Stimulated activated CD4-positive, alpha-beta T cell treated with anti-CD3 and anti-CD28 coated beads, Interleukin-2, amount 100 ng/mL, for 48 hours (primary cell): ENCODE measurements around the gene GABRR2.

Experiments used
- DNase-seq, 2 donors: peaks; one replicate each; pipeline ENCODE4 v3.0.0-alpha.2; 2020

The GABRR2 gene

DNA sequence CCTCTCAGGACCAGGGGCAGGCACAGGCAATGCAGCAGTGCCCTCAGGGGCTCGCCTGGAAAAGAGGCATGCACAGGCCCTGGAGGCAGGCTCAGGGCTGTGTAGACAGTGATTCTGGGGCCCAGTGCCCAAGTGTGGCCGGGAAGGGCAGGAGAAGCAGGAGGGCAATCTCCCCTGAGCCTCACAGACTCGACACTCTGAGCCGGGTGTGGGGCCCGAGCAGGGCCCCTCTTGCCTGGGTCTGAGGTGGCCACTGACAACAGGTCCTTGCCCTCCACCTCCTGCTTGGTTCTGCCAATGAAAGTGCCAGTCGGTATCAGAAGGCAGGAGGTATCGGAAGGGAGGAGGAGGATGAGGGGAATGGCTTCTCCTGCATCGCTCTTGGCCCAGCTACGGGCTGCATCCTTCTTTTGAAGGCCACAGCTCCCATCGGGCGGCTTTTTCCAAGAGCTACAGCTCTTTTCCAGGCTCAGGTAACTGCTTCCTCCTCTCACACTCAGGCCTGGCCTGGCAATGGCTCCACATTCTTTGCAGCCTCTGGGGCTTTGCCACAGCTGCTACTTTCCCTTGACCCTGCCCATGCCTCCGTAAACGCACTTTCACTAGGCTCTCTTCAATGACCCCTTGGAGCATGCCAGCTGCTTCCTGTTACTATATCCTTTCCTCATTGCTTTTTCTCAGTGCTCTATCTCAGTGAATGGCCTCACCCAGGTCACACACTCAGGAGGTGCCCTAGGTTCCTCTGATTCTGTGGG lies 24.5 kb downstream of the GABRR2 start:
- DNase-seq = no peak

DNA sequence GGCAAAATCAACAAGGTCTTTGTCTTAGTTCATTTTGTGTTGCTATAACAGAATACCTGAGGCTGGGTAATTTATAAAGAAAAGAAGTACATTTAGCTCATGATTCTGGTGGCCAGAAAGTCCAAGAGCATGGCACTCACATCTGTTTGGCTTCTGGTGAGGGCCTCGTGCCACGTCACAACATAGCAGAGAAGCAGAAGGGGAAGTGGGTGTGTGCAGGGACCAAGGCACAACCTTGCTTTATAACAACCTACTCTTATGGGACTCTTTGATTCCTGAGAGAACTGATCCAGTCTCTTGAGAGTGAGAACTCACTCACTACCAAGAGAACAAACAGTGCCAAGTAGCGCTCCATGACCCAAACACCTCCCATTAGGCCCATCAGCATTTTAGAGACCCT lies 25.4 kb downstream of the GABRR2 start:
- no peak for DNase-seq

DNA sequence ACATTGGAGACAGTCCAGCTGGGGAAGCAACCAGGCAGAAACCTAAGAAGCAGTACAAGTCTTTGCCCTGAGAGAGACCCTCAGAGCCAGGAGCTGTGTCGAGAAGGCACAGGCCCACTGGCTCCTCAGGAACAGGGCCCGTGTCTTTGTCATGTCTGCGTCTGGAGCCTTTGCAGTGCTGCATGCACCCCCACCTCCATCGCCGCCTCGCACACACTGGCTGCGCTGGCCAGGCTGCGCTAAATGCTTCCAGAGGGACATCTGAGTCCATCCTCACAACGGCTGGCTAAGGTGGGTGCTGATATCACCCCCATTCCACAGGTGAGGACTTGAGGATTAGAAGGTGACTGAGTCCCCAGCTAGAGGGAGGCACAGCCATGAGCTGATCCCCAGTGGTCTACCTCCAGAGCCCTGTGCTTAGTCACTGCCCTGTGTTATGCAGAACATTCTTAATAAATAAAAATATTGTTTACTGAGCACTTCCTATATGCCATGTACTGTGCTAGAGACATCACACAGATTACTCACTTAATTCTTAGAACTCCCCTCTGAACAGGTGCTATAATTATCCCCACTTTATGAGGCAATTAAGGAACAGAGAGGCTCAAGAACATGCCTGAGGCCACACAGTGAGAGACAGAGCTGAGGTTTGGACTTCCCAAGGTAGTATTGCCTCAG lies 27.6 kb downstream of the GABRR2 start:
- DNase-seq = no peak

DNA sequence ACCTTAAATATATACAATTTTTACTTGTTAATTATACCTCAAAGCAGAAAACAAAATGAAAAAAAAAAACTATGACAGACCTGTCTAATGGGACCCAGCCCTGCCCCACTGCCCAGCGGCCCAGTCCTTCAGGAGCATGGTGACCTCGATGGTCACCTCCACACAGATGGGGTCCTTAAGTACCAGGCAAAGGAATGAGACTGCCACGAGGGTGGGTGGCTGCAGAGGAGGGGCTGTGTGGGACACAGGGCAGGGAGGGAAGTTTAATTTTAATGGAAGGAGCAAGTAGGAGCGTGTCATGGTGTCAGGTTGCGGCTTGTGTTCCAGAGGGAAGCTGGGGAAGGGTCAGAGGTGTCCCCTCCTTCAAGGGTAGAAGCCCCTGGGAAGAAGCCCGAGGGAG lies 28.6 kb downstream of the GABRR2 start:
- no peak for DNase-seq

DNA sequence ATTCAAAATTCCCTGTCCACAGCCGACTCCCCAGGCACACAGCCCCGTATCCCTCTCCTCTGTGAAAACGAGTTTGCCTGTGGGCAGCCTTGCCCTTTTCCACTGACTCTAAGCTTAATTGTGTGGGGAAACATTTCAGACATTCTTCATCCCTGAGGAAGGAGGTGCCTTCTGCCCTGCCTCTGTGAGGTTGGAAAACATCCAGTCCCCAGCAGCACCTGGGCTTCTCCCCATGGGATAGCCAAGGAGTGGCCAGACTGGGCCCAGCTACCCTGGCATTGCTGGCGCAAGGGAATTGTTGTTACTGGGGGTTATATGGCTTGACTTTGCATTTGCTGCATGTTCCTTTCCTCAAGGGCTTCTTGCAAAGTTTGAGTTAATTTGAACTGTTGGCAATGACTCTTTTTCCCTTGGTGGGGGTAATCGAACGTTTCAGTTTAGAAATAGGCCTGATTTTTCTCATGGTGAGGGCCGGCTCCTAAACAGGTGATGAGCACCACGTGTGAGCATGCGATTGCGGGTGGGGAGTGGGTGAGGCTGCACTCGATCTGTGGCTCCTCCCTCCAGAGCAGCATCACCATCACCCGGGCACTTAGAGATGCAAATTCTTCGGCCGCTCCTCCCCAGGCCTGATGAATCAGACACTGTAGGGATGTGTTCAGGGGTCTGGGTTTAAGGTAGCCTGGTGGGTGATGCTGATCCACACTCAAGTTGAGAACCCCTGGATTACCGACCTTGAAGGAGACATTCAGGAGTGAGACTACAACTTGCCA lies 29.9 kb downstream of the GABRR2 start:
- no peak for DNase-seq

DNA sequence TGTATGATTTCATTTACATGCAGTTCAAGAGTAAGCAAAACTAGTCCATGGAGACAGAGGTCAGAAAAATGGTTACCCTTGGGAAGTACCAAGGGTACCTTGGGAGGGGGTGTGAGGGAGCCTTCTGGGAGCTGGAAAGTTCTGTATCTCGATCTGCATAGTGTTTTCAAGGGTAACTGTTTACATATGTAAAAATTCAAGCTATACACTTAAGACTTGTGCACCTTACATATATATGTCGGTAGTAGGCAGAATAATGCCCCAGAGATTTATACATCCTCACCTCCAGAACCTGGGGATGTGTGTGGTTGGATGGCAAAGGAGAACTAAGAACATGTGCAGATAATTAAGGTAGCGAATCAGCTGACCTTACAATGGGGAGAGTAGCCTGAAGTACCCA lies 31.0 kb downstream of the GABRR2 start:
- no peak for DNase-seq

DNA sequence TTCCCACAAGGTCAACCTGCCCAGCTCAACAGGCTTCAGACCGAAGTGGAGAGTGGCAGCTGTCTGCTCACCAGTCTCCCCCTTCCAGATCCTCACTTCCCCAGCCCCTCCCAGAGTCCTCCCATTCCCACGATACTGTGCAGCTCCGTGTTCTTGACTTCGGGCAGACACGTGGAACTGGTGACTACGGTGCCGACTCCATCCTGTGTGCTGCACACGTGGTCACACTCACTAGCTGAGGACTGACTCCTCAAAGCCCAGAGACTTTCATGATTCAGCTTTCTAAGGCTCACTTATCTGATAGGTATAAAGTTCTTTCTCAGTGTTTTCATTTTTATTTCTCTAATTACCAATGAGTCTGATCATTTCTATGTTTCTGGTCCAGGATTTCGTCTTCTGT lies 32.4 kb downstream of the GABRR2 start:
- no peak for DNase-seq

DNA sequence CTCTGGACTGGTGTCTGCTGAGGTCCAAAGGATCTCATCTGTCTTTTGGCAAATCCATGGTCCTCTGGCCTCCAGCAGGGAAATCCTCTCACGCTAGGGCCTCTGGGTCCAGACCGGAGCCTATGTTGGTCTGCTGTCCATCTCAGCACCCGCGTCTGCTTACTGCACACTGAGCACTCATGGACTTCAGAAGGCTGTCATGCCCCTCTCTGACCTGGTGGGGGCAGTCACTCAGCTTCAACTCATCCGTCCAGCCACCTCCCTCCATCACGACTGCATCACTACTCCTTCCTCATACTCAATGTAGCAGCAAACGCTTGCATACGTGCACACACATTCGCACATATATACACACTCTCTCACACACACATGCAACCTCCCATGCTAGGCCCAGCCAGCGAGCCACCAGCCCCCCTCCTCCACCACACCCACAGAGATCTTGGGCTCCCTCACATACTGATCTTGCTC lies 33.3 kb downstream of the GABRR2 start:
- peak; percentile 49 to 50 for DNase-seq

DNA sequence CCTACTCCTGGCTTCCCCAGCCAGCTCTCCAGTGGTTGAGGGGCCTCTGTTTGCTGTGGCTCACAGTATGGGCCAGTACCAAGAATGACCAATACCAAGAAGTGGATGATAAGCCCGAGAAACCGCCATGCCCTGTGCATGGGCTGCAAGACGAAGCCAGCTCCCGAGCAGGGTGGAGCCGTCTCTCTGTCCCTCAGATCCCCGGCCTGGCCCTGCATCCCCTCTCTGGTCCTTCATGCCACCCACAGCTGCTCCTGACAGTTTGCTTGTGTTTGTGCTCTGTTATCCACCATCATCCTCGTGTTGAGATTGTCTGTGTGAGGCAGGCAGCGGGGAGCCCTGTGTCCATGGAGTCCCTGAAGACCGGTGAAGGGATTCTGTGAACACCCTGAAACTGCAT lies 36.1 kb downstream of the GABRR2 start:
- no peak for DNase-seq

DNA sequence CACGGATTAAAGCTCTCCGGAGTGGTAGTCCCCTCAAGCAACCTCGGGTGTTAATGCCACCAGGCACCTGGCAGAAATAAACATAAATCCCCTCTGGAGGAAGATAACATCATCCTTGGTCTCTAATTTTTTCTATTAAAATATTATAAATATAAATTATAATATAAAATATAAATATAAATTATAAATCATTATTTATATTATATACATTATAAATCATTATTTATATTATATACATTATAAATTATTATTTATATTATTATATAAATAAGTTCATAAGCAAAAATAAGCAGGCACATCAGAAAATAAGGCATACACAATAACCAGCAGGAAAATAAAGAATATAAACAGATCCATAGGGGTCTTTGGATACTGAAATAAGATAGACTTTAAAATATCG lies 39.2 kb downstream of the GABRR2 start:
- DNase-seq = no peak

DNA sequence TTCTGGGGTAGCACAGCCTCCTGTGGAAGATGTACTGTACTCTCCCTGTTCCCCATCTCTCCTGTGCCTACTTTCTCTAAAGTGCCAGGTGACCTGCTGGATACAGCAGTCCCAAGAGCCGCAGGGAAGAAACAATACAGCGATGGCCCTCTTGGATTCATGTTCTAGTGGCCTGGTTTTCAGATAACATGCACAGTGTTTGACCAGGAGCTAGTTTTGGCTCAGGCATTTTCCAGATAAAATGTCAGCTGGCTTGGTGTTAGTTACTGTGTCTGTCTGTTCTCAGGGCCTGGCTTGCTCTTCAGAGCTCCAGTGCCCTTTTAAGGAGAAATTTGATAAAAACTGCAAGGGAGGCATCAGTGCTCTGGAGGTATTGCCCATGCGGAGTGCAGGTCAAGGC lies 41.3 kb downstream of the GABRR2 start:
- no peak for DNase-seq

DNA sequence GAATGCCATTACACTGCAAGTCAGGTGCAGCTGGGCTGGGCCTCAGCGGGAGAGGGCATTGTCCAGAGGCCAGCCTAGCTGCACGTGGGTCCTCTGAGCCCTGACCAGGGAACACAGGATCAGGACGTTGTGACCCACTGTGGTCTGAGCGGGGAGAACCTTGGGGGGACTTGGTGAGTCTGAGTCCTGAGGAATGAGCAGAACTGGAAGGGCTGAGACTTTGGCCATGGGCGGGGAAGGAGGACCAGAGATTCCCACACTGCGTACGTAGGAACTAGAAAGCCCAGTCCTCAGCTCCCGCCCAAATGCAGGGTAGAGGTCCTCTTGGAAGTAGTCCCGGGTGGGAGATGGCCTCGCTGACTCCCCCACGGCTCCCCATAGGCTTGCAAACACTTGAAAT lies 42.5 kb downstream of the GABRR2 start:
- DNase-seq = no peak

DNA sequence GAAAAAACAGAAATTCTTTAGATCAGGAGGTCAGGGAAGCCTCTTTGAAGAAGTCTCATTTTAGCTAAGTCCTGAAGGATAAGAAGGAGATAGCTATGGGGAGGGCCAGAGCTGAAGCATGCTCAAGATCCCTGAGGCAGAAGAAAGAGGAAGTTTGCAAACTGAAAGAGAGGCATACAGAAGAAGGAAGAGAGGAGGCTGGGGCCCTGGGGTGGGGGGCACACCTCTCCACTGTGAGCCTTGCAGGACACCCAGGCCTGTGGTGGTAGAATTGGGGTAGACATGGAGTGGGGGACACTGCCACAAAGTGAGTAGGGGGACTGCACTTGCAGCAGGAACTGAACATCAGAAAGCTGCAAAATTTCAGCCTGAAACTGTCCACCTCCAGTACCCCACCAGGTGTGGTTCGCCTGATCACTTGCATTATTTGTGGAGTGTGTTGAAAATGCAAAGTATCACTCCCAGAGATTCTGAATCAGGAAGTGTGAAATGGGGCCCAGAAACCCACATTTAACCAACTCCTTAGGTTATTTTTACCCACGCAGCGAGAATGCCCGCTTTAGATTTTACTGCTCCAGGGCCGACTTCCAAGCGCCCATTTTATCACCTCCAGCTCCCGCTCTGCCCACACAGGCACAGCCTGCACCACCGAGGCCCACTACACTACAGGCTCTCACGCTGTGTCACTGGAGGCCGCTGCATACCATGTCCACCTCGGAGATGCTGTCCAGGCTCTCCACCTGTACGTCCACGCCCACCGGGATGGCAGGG lies 44.0 kb downstream of the GABRR2 start:
- DNase-seq = no peak

DNA sequence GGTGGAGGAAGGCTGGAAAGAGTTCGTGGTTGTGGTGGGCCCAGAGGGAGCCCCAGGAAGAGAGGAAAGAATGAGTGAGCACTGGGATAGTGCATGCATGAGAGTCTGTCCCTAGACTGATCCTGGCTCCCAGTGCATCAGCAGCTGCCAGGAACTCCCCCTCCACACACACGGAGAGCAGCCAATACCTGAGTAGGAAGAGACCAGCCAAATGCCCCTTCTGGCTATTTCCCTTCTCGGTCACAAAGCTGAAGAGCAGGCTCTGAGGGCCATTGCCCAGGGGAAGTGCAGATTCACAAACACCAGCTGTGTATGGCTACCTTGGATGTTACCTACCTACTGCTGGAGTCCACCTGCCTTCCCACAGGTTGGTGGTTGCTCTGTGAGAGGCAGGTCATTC lies 45.1 kb downstream of the GABRR2 start:
- DNase-seq = no peak

DNA sequence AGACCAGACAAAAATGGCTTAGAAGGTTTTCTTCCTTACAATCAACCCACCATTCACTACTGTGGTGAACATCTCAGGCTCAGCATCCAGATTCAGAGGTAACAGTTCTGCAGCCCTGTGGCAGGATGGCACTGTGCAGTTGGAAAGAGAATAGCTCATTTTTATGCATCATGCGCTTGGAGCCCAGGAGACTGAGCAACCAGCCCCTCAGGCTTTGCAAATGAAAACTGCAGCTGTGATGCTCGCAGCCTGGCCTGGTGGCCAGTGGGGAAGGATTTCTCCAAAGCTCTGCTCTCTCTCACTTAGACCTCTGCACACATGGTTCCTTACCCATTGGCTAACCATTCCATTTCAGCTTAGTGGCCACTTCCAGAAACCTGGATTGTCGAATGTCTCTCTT lies 45.8 kb downstream of the GABRR2 start:
- DNase-seq = no peak

DNA sequence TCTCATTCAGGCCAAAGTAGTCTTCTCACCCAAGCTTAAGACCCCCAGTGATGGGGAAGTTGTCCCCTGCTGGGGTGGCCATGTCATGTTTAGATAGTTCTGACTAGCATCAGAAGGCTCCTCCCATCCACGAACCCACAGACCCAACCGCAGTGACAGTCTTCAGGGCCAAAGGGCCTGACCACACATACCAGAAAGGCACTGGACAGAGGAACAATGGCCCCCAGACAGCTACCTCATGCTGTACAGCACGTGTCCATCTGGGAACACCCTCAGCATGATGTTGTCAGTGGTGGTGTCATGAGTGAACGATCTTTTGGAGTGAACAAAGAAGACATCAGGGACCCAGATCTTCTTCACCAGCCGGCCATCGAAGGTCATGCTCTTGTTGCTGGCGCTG lies 46.3 kb downstream of the GABRR2 start:
- no peak for DNase-seq

DNA sequence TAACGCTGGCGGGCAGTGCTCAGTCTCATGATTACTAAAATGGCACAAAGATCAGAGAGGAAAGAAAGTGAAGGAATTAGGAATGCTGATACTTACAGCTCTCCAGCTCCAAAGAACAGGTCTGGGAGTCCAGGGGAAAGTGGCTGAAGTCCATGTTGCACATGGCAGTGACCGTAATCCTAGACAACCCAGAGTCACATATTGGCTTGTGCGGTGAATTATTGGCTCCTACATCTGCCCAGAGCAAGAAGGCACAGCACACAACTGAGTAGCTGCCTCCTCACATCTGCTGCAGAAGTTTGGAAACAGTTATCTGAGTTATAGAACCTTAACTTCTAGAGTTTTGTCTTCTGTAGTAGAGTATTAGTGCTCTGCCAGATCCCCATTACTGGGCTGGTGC lies 47.2 kb downstream of the GABRR2 start:
- no peak for DNase-seq

DNA sequence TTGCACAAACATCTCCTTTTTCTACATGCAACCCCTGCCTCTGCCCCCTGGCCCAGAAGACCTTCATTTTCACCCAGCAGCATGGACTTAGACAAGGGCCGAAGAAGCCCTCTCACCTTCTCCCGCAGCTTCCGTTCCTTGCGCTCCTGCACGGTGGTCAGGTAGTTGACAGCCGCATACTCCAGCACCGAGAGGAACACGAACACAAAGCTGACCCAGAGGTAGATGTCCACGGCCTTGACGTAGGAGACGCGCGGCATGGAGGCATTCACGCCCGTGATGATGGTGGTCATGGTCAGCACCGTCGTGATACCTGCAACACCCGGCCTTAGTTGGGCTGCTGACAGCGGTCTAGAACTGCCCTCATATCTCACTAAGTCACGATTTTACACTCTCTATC lies 50.8 kb downstream of the GABRR2 start:
- DNase-seq = no peak

DNA sequence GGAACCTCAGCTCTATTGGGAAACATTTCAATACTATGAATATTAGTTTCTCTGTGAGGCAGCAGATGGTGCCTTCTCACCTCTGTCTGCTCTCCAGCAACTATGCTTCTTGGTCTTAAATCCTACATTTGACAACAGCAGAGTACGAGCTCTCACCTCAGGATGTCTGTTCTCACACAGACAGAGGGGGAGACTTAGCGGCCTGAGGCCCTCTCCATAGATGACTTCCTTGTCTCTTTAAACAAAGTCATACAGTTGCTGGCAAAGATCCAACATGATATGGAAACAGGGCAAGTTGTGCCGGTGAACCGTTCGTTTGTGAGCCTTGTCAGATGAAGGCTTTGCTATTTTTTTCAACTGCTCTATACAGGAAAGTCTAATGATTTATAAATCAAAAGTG lies 54.3 kb downstream of the GABRR2 start:
- DNase-seq = no peak

DNA sequence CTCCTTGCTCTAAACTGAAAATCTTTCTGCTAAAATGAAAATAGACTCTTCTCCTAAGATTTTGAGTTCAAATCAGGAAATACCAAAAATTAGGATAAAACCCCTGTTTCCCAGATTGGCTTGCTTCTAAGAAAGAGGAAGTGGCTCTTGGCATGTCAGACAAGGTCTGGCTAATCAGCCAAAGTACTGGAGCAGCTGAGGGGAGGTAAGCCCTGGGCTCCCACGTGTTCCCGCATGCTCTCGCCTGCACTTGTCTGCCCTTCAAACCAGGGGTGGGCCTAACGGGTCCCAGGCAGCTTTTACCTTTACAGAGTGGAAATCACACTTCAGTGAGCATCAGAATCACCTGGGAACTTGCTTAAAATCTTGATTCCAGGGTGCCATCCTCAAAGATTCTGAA lies 54.8 kb downstream of the GABRR2 start:
- DNase-seq = no peak

DNA sequence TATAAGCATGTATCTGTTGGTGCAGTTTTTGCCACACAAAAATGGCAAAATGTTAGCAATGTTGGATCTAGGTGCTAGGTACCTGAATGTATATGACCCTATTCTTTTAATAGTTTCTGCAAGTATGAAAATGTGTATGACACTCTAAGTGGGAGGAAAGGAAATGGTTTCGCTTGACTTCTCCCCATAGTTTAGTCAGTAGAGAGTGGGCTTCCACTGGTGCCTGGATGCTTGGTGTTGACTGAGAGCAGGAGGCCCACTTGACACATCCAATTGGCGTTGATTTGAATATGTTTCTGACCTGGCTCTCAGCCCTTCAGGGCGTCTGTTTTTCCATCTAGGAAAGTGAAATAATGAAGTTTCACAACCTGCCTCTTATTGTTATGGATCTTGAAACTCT lies 56.2 kb downstream of the GABRR2 start:
- DNase-seq = no peak

DNA sequence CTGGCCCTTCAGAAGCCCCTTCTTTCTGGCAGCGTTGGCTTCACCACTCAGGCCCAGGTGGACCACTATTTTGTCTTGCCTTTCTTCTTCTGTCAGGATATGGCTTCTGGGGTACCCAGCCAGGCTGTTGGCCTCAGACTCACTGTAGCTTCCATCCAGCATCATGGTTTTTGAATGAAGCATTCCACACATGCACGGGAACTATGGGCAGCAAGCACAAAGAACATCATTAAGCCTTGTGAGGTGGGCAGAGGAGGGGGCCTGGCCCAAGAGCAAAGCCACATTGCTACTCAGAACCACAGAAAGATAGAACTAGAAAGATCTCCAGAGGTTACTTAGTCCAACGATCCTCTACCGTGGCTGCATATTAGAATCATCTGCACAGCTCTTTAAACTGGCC lies 57.3 kb downstream of the GABRR2 start:
- no peak for DNase-seq

DNA sequence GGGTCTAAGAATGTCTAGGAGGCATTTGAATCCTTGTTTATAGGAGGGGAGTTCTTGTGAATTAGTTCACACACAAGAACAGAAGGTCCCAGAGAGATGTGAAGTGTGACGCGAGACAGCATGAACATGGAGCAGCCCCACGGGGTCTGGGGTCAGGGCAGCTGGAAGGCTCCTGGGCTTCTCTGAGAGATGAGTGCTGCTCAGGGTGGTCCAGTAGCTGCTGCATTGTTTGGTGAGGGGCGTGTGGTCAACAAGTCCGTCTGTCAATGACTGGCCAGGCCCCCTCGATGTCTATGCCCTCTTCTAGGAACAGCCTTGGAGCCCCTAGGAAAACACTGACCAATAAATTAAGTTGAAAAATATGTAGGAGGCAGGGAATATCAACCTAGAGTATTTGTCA lies 57.8 kb downstream of the GABRR2 start:
- DNase-seq = no peak
